Colonic mucosa (tissue), 4 donors: ENCODE data around the gene MLH3. TPM values are rescaled to one million over a fixed set of nuclear protein-coding genes. Genes with fewer than 3 reads are reported as not detected.

ENCODE experiments used
- DNase-seq: peaks from one replicate; pipeline ENCODE4 v3.0.0-alpha.2; 2020
- H3K27ac ChIP-seq: fragments of 200-600 bp; one replicate; pipeline ENCODE4 v1.8.0; 2021
- H3K27me3 ChIP-seq: fragments of 200-600 bp; one replicate; pipeline ENCODE4 v1.8.0; 2021
- H3K36me3 ChIP-seq: fragments of 200-600 bp; one replicate; pipeline ENCODE4 v1.8.0; 2021
- H3K4me1 ChIP-seq: fragments of 200-600 bp; one replicate; pipeline ENCODE4 v1.8.0; 2021; ENCODE audit warnings: mild to moderate bottlenecking
- H3K4me3 ChIP-seq: fragments of 200-600 bp; one replicate; pipeline ENCODE4 v1.8.0; 2021
- H3K9ac ChIP-seq, 2 donors: one replicate each; pipeline ENCODE4 v1.7.0; 2013; ENCODE audit warnings: control low read depth in 2 of 2, low read depth in 2 of 2, low read length in 2 of 2
- H3K9me3 ChIP-seq: fragments of 200-600 bp; one replicate; pipeline ENCODE4 v1.8.0; 2021
- intact Hi-C: fragments of 100-400 bp; cut with DNase I; formaldehyde crosslinking; loops from one replicate; pipeline ENCODE4 v1.14.1; 2022
- total RNA-seq, 2 donors: library from RNA; stranded (reverse); fragmentation: NEBNext Ultra II Directional in 1 of 2; extraction: Animal tissue kit (Norgen Biotek cat#: 25700) in 1 of 2; gene quantifications; one replicate each; pipeline ENCODE4 v1.2.1, GENCODE V29; 2021
- TF ChIP-seq, protein P1 (sequence below): fragments of 200-600 bp; IDR thresholded peaks from one replicate; pipeline ENCODE4 v1.8.0; 2022; ENCODE audit warnings: antibody characterized with exemption, mild to moderate bottlenecking
- donor health status: healthy.
- donor health status: DM: no; HTN: no; CAD: no.
- donor health status: DM: no; HTN: no; CAD: no.

The MLH3 gene
- total RNA-seq, 2 donors from 2014 or later, result 24.2 to 25.9 TPM

DNA sequence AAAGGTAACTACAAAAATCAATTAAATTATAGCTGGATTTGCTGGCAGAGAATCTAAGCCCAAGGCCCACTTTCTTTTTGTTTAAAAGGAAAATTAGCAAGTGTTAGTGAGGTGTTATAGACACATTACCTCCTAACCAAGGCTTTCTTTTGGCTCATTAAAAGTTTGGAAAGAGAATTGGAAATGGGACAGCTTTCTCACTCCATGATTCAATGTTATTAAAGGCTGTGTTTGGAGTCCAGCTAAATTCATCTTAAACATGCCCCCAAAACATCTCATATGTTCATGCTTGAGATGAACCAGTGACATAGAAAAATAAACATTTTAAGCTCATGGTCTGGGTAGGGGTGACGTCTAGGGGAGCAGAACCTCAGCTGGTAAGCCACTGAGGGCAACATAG is 82.5 kb downstream of the MLH3 start:
- Histone ChIP-seq H3K27me3 (no peaks in the 10 kb centered on the region), H3K27ac (no peak overlapping the region), H3K4me1 (no peaks in the 10 kb centered on the region), H3K36me3 (no peaks in the 10 kb centered on the region), H3K9me3 (no peaks in the 10 kb centered on the region), H3K4me3 (no peak overlapping the region), H3K9ac (no peak overlapping the region)
- no peak for DNase-seq
- intact Hi-C loops, result no loop called here
- TF ChIP-seq, protein P1, sequence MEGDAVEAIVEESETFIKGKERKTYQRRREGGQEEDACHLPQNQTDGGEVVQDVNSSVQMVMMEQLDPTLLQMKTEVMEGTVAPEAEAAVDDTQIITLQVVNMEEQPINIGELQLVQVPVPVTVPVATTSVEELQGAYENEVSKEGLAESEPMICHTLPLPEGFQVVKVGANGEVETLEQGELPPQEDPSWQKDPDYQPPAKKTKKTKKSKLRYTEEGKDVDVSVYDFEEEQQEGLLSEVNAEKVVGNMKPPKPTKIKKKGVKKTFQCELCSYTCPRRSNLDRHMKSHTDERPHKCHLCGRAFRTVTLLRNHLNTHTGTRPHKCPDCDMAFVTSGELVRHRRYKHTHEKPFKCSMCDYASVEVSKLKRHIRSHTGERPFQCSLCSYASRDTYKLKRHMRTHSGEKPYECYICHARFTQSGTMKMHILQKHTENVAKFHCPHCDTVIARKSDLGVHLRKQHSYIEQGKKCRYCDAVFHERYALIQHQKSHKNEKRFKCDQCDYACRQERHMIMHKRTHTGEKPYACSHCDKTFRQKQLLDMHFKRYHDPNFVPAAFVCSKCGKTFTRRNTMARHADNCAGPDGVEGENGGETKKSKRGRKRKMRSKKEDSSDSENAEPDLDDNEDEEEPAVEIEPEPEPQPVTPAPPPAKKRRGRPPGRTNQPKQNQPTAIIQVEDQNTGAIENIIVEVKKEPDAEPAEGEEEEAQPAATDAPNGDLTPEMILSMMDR, result no peak

DNA sequence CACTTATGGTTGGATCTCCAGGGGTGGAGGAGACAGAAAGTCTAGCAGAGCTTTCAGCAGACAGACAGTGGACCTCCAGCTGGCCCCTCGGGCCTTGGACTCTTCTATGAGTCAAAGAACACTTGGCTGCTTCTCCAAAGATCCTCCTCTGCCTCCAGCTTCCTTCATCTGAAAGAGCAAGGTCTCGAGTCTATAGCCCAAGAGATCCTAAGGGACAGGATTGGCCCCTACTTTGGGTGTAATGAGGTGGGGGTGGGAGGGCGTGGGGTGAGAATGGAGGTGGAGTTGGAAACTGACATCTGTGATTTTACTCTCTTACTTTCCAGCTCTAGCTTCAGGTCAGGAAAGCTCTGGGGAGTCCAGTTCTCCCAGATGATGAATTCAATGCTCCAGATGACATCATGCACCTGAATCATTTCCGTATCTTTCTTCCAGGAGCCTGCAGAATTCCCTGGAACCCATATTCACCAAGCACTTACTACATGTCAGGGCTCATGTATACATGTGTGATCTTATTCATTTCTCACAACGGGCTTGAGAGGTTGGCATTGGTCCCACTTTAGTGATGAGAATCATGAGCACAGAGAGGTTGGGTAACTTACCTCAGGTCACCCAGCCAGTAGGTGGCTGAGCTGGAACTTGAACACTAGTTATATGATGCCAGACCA is 85.6 kb downstream of the MLH3 start:
- Histone ChIP-seq H3K27me3 (no peaks in the 10 kb centered on the region), H3K4me1 (no peaks in the 10 kb centered on the region), H3K9me3 (no peaks in the 10 kb centered on the region), H3K4me3 (no peak overlapping the region), H3K27ac (no peak overlapping the region), H3K36me3 (no peaks in the 10 kb centered on the region), H3K9ac (no peak overlapping the region)
- intact Hi-C loops, result no loop called here
- TF ChIP-seq, protein P1, result no peak
- no peak for DNase-seq

DNA sequence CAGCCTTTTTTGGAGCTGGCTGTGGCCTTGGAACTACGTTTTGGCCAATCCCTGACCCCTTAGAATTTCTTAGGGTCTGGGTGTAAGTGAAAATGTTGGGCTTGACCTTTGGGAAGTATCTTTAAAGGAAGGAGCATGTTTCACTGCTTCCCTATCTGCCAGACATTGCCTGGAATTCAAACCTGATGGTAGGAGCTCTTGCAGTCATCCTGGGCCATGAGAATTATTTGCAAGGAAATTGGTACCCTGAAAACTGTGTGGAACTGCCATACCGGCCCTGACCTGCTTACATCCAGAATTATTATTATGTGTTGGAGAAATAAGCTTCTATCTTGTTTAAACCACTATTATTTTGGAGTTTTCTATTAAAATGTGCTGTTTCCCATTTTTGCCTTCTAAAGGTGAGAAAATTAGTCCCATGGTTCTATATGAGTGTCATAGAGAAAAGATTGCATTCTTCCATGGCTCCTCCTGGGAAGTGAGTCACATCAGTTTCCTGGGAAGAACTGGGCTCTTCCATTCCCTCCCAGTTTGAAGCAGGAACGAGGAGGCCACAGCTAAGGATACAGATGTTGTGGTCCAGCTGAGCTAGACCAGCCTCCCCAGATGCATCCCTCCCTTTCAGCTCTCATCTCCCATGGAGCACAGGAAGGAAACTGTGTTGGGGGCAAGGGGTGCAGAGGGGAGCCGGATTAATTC is 86.3 kb downstream of the MLH3 start:
- no peak for DNase-seq

More for the DNA sequence above, 86.3 kb downstream of the MLH3 start:
- H3K36me3 ChIP-seq, result no peaks in the 10 kb centered on the region
- H3K9me3 ChIP-seq, result no peaks in the 10 kb centered on the region
- H3K27me3 ChIP-seq, result no peaks in the 10 kb centered on the region
- no peak overlapping the region for H3K4me3 ChIP-seq
- no peaks in the 10 kb centered on the region for H3K4me1 ChIP-seq
- no peak overlapping the region for H3K9ac ChIP-seq
- H3K27ac ChIP-seq, result no peak overlapping the region
- TF ChIP-seq, protein P1, result no peak
- intact Hi-C loops, result no loop called here

Other genes starting within 250 kb of the MLH3 start
- gene PROX2, start 175.3 kb downstream of the MLH3 start, total RNA-seq, result not detected
- gene DLST, start 169.6 kb downstream of the MLH3 start, total RNA-seq, result 100 to 1,000 TPM; 148 to 149 TPM
- gene RPS6KL1, start 128.2 kb downstream of the MLH3 start, total RNA-seq, result 10 to 100 TPM in 1 of 2 donors, 1 to 10 TPM in 1; 9.1 to 14.0 TPM
- 1 to 10 TPM in 1 of 2 donors, under 1 TPM in 1; 0.57 to 2.2 TPM for gene PGF, start 95.9 kb downstream of the MLH3 start, total RNA-seq
- gene EIF2B2, start 48.5 kb downstream of the MLH3 start, total RNA-seq, result 10 to 100 TPM; 34.0 to 48.9 TPM
- 10 to 100 TPM; 13.4 to 28.5 TPM for gene ACYP1, start 12.6 kb upstream of the MLH3 start, total RNA-seq
- gene ZC2HC1C, start 18.2 kb upstream of the MLH3 start, total RNA-seq, result 1 to 10 TPM; 3.2 to 4.6 TPM
- gene NEK9, start 75.6 kb upstream of the MLH3 start, total RNA-seq, result 10 to 100 TPM; 49.5 to 57.3 TPM
- gene TMED10, start 125.1 kb upstream of the MLH3 start, total RNA-seq, result 100 to 1,000 TPM; 387 to 432 TPM
- 10 to 100 TPM; 86.9 to 98.4 TPM for gene FOS, start 227.4 kb upstream of the MLH3 start, total RNA-seq